Loucy (cell line): ENCODE data around the gene SYT7.

Experiments
- EZH2phosphoT487 ChIP-seq: fragments of 200-600 bp; IDR thresholded peaks from 2 replicates; pipeline ENCODE4 v1.6.1; 2018; ENCODE audit warnings: antibody characterized with exemption, mild to moderate bottlenecking, moderate library complexity, borderline replicate concordance
- TF ChIP-seq, protein P1 (sequence below): fragments of 200-600 bp; sonication (generic); conservative IDR thresholded peaks from 2 replicates; pipeline ENCODE4 v1.5.1; 2014; ENCODE audit warnings: mild to moderate bottlenecking, antibody characterized with exemption, low read length

DNA sequence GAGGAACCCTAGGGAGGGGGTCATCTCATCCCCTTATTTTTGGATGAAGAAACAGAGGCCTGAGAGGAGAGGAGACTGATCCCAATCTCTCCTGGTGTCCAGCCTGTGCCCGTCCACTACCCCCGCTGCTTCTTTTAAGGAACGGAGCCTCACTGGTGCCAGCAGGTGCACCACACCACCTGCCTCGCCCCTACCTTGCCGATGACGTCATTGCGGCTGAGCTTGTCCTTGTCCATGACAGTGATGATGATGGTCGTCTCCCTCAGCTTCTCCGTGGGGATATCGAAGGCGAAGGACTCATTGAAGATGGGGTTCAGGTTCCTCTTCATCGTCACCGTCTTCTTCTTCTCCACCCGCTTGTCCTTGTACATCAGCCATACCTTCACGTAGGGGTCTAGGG, 58.0 kb downstream of the SYT7 start:
- TF ChIP-seq, protein P1, sequence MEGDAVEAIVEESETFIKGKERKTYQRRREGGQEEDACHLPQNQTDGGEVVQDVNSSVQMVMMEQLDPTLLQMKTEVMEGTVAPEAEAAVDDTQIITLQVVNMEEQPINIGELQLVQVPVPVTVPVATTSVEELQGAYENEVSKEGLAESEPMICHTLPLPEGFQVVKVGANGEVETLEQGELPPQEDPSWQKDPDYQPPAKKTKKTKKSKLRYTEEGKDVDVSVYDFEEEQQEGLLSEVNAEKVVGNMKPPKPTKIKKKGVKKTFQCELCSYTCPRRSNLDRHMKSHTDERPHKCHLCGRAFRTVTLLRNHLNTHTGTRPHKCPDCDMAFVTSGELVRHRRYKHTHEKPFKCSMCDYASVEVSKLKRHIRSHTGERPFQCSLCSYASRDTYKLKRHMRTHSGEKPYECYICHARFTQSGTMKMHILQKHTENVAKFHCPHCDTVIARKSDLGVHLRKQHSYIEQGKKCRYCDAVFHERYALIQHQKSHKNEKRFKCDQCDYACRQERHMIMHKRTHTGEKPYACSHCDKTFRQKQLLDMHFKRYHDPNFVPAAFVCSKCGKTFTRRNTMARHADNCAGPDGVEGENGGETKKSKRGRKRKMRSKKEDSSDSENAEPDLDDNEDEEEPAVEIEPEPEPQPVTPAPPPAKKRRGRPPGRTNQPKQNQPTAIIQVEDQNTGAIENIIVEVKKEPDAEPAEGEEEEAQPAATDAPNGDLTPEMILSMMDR: no peak
- TF ChIP-seq EZH2phosphoT487: no peak
